22Rv1 (cell line): ENCODE data around the gene GNG12.

Experiments used
- CTCF ChIP-seq: fragments of 450-650 bp; IDR thresholded peaks from 2 replicates; pipeline ENCODE4 v1.5.1; 2017; ENCODE audit warnings: mild to moderate bottlenecking
- ZFX ChIP-seq: fragments of 450-650 bp; IDR thresholded peaks from 2 replicates; pipeline ENCODE4 v1.6.1; 2017; ENCODE audit warnings: antibody characterized with exemption, borderline replicate concordance

GRCh38 chr1:67788238-67788790 is 45.0 kb downstream of the GNG12 start:
- TF ChIP-seq CTCF: no peak
- no peak for TF ChIP-seq ZFX
